ENCODE measurements around the gene WWOX.
A peak's percentile ranks its signal among the peaks of the same experiment; 100 is the strongest.

WWOX gene

DNA sequence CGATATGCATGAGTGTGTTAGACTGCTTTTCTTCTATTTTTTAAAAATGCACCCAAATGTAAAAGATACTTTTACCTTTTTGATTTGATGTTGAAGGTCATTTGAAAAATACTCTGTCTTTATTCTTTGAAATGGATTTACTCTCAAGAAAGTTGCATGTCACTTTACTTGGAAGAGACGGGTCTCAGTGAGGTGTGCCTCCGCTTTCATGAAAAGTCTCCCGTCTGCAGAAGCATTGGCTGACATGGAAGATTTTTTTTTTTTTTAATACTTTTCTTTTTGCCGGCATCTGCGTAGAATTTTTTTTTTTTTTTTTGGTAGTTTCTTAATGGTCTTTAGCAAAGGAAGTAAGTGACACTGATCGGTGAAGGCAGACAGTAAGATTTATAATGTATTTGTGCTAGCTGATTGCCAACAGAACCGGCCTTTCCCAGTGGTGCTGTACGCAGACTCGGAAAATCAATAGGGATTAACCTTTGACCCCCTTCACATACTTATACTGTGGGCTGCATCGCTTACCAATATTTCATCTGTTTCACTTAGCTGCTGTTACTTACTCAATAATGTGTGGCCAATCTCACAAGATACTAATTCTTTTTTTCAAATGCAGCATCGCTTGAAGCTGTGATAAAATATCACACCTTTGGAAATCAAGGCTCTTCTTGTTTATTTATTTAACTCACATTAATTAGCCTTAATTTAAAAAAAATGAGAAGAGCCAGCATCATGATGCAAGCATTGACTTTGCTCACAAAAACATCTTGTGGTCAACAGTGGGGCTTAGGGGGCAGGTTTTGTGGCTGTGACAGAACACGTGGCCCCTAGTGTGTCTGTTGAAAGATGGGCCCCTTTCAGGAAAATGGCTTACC is 383.9 kb downstream of the WWOX start:
- DNase-seq, result no peak

DNA sequence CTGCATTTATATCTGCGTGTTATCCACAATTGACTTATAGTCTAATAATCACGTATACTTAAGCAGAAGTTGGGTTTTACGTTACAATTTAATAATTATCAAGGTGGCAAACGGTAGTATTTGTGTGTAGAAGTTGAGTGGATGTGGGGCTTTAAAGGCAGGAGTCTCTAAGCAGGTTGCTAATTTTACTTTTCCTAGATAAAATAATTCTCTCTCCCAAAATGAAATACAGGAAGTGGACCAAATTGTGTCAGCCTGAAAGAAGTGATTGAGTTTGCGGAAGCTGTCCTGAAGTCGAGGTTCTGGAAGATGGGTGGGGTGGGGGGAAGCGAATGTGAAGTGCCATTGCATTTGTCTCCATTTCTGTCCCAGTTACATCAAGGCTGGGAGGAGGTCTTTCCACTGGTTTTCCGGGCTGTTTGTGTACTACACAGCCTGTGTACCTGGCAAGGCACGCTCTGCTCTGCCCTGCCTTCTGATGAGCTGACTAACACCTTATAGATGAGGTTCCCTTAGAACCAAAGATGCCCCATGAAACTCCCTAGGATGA is 385.1 kb downstream of the WWOX start:
- no peak for DNase-seq

DNA sequence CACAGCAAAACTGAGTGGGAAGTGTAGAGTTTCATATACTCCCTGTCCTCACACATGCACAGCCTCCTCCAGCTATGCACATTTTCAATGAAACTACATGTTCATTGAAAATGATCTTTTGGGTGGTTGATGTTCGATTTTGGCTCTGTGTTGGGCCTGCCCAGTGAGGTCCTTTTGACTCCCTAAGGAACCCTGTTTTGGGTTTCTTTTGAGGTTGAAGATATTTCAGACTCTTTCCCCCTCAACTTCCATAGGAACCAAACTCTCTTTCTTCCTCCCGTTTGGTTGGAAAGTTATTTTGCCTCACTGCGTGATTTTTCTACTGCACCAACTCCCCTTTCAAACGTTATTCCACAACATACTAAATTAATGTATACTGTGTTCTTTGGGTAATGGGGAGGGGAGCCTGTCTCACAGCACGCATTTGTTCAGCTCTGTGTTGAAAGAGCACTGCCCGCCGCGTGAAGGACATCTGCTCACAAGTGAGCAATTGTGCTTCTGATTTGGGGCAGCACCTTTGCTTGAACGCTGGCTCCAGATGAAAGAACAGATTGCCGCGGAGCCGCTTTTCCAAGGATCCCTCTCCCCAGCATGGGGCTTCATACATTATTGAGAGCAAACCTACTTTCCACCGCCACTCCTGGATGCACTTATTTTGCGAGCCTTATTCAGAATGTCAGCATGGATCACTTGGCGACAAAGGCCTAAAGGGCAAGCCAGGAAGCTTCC is 385.9 kb downstream of the WWOX start:
- DNase-seq, result no peak

DNA sequence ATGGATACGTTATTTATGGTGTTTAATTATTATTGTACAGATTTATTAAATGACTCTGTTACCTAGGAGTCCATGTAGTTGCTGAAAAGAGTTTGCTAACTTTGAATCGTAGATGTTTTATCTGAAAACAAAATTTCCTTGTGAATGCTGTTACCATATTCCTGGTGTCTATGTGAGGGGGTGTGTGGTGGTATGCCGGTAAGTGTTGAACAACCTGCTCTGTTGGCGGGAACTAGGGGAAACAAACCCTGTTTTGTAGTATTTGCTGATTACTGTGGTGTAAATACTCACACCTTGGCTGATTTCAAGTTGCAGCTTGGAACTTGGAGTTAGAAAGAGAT is 386.4 kb downstream of the WWOX start:
- DNase-seq, result no peak

DNA sequence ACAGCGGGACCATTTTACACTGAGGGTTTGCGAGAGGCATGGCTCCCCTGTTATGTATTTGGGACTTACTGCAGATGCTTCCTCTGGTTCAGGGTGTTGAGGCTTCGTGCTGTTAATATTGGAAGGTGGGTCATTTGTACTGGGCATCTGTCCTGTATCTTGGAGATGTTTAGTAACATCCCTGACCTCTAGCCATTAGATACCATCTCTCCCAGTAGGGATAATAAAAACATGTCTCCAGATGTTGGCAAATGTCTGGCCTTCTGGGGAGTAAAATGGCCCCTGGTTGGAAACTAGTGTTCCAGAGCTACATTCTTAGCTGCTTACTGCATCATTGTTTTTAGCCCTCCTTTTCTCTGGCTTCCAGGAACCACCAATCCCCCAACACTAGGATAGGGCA is 388.0 kb downstream of the WWOX start:
- no peak for DNase-seq

DNA sequence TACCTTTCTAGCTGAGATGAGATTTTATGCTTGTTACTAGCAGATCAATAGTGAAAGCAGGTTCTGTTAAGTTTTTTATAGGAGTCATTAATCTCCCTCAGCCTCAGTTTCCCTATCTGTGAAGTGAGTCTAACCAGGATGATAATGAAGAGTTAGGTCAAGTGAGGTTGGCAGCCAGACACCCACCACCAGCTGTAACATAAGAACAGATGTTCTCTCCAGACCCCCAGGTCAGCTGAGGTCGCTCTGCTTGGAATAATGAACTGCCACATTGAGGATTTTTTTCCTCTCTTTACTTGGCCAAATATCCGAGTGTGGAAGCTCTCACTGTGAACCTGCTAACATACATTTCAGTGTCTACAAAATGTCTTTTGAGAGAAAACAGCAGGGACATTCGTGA is 389.6 kb downstream of the WWOX start:
- DNase-seq, result no peak

DNA sequence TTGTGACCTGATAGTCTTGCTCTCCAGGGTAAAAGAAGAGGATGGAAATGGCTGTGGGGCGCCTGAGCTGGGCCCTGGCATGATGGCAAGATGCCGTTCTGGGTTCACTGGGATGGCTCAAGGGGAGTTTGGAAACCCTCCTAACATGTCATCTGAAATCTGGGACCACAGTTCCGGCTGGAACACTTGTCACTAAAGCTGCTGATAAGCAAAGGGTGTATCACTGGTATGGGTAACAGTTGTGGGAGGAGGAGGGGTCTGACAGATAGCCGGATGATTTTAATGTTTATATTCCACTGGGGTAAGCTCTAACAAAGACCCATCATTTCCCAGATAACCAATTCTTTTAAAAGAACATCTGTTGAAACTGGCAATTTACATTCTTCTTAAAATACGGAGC is 390.2 kb downstream of the WWOX start:
- no peak for DNase-seq

DNA sequence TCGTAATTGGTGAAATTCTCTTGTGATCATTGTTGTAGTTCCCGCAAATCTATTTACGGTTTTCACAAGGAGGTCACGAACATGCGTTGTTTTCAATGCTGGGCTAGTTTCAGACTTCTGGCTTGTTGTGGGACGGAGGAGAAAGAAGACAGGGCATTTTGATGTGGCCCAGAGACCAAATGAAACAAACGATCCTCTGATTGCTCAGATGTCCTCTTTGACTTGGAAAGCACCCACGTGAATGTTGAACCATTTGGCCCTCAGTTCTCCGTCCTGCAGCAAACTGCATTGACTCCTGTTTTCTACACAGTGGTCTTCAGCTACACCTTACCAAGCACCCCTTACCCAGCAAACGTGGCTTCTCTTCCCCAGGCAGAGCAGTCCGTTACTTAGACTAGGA is 391.0 kb downstream of the WWOX start:
- no peak for DNase-seq

DNA sequence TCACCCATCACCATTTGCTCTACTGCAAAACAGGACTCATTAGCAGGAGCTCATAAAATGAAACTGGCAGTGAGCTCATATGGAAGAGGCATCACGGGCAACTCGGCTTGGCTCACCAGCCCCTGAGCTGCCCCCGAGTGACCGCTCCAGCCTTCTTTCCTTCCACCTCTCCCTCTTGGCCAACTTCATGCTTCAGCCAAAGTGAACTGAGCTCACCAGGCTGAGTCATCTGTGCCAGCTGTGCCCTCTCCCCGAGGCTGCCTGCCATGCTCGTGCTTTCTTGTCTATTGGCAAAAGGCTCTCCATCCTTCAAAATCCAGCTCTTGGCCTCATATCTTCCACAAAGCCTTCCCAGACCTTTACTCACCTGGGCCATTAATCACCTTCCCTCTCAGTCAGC is 391.4 kb downstream of the WWOX start:
- DNase-seq, result no peak

DNA sequence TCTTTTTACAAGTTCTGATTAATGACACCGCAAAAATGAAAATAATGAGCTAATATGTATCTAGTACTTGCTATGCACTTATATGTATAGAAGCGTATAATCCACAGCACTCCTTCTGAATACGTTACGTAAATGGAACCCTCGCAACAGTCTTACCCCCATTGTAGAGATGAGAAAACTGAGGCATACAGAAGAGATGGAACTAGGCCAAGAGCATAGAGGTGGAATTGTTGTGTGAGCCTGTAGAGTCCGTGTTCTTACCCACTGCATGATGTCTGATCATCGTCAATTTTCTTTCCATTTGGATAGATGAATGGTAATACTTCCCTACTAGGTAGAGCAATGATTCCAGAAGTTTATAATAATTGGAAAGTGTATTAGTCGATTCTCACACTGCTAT is 394.1 kb downstream of the WWOX start:
- no peak for DNase-seq

DNA sequence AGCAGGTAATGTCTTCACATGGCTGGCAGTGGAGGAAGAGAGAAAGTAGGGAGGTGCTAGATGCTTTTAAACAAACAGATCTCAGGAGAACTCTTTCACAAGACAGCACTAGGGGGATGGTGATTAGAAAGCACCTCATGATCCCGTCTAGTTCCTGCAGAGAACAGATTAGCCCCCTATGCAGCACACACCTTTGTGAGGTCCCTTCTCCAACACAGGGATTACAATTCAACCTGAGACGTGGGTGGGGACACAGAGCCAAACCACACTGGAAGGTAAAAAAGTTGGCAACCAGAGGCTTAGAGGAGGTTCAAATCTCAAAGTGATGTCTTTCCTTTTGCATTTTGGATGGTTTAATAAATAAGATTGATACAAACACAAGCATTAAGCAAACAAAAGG is 394.7 kb downstream of the WWOX start:
- DNase-seq, result no peak

DNA sequence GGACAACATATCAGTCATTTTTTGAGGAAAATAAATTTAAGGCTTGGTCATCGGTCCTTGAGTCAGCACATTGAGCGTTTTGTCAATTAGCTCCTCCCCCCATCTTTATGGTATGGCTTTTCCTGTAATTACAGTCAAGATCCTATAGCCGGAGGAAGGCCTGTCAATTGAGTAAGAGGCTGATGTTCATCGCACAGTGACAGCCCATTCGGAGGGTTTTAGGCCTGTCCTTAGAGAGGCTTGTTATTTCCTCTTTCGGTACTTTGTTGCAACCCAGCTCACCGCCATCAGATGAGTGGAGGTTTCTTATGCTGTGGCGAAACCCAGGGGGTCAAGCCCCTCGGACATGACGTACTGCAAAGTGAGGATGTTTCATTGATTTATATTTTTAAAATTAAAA is 395.2 kb downstream of the WWOX start:
- DNase-seq, result no peak

DNA sequence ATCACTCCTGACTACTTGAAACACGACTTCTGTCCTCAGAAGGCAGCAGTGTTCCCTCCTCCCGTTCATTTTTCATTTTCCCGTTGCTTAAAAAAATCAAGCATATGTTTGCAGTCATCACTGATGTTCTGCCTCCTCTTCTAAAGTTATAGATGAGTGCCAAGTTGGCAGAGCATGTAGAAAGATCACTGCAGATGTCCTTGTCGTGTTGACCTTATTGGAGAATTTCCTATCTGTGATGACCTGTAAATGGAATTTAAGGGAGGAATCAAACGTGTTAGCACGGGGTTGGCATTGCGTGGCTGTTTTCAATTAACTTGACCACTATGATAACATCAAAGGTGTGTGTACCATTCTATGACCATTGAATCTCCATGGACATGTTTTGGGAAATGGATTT is 396.7 kb downstream of the WWOX start:
- no peak for DNase-seq

DNA sequence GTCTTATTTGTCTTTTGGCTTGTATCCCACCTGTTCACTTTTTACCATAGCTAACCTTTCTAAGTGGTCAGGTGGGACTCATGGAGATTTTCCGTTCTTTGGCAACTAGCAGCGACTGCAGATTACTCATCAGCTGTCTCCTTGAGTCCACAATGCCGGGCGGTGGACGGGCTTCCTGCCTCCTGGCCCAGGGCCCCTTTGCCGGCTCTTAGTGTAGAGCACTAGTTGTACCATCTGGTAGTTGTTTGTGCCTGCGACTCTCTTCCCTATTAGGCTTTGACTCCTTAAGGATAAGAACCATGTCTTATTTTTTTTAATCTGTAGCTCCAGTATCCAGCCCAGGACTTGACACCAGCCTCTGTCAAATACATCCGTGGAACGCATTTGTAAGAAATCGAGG is 399.9 kb downstream of the WWOX start:
- DNase-seq, result no peak

DNA sequence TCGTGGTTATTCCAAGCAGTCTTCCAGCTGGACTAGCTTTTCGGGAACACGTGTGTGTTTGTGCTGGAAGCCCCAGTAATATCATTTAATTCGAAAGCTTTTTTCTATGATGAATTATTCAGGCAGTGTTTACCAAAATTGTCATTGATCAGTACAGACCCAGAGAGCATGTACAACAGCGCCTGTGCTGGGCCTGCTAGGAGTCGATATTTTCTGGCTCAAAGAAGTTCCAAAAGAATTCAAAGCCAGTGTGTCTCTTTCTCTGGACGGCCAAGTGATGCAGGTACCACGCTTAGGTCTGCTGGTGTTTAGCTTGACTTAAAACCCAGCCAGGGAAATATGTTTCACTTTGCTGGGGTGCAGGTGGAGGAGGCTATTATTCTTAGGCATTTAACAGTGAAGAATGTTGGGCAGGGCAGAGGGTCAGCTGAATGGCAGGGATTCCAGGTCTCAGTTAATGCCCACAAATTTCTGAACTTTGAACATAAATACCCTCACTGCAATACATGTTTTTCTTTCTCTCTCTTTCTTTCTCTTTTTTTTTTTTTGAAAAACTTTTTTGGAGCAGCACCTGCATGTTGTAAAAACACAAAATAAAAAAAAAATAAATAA is 401.3 kb downstream of the WWOX start:
- no peak for DNase-seq

DNA sequence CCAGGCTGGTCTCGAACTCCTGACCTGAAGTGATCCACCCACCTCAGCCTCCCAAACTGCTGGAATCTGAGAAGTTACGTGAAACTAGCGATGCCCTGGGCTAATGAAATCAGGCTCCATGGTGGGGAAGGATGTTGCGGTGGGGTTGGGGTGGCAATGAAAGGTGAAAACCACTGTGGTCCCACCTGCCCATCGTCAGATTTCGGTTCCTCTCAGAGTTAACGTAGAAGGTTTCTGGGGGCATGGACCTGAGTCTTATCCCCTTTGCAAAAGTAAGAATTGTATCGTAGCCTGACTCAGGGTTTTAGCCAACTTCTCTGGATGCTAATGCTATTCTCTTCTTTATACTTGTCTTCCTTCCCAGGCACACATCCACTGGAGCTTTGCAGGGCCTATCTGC is 402.3 kb downstream of the WWOX start:
- DNase-seq, result no peak

DNA sequence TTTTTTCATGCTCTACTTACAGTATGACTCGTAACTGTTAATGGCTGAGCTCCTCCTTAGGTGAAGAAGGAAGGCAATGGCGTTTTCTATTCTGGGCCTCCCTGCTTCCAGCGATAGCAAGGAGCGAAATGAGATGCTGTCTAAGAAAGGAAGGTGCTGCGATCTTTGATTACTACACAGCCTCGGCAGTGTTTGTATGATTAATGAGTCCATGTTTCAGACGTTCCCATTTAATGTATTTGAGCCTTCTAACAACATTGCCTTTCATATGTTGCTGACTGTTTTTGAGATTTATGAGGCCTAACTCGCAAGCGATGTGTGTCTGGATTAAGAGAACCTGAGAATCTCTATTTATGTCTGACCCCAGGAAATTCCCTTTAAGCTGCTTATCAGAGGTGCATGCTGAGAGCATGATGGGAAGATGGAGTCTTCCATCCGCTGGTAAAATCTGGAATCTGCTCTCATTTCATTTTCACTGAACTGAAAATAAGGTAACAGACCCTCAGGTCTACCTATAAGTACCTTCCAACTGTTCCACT is 403.4 kb downstream of the WWOX start:
- DNase-seq, result no peak

DNA sequence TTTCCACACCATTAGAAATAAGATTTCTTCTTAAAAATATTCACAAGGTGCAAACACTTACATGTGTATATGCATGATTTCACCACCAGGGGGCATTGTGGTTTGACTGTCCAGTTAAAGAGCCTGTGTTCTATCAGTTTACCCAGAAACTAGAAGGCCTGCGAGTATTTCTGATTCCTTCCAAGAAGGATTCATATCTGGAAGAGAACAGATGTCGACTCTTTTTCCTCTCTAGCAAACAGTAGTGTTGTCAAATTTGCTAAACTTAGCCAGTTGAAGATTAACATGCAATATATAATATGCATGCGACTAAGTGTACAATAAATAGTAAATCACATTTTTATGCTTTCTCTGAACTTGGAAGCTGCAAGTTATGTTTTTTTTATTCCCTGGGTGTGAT is 404.1 kb downstream of the WWOX start:
- DNase-seq, result peak; percentile 64

DNA sequence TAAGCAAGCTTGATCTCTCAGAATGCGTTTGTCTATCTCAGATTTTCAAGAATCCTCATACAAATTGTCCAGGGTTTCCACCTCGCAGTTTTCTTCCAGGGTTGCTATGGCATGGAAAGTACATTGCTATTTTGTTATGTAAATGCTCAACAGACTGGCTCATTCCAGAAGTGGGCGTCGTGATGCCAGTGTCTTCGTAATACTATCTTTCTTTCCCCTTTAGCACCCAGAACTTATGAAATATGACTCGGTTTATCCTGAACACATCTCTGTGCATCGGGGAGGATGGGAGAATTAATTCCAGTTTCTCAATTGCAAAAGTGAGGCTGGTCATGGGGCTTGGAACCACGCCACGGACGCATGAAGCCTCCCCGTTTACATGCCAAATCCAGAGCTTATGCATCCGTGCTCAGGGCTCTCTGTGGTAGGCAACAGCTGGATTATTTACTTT is 405.0 kb downstream of the WWOX start:
- DNase-seq, result no peak

DNA sequence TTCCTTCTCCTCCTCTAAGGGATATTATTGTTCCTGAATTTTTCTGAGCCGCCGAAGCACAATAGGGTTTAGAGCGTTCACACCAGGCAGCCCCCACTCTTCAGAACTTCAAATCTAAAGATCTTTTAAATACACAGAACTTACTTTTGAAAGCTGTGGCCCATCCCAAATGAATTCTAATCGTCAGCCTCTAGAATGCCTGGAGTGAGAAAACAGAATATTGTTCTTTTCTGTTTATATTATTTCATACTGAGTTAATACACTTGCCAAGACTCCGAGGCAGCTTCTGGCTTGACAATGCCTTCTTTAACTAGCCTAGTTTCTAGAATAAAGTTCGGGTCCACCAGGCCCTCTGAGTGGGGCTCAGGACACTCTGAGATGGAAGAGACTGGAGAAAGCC is 405.6 kb downstream of the WWOX start:
- DNase-seq, result no peak

DNA sequence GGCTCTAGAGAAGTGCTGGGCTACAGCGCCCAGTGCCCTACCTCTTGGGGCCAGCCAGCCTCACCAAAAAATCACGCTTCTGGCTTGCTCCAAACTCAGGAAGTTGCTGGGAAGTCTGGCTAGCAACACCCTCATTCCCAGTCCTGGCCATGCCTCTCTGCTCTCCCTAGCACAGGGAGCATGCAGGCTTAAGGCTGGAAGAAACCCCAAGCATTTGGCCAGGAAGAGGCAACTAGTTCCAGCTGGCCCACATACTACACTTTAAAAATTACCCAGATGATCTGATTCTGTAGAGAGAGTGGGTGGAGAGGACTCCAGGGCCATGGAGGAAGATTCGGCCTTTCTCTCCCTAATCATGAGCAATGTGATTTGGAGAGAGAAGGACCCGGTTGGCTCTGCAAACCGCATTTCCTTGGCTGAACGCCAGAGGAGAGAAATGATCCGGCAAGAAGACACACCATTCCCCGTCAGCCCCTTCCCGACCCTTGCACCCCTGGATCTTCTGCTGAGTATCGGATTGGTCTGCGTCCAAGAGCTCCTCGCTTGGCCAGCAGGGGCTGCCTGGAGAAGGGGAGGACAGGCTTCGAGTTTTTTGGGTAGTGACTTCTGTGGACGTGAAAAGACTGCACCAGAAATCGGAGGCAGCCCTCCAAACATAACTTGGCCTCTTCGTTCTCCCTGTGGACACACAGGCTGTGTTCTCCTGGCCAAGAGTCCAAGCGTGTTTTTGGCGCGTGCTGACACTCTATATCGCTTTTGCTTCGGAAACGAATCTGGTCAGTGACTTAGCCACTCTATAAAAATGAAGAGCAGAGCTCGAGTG is 406.3 kb downstream of the WWOX start:
- DNase-seq, result no peak

DNA sequence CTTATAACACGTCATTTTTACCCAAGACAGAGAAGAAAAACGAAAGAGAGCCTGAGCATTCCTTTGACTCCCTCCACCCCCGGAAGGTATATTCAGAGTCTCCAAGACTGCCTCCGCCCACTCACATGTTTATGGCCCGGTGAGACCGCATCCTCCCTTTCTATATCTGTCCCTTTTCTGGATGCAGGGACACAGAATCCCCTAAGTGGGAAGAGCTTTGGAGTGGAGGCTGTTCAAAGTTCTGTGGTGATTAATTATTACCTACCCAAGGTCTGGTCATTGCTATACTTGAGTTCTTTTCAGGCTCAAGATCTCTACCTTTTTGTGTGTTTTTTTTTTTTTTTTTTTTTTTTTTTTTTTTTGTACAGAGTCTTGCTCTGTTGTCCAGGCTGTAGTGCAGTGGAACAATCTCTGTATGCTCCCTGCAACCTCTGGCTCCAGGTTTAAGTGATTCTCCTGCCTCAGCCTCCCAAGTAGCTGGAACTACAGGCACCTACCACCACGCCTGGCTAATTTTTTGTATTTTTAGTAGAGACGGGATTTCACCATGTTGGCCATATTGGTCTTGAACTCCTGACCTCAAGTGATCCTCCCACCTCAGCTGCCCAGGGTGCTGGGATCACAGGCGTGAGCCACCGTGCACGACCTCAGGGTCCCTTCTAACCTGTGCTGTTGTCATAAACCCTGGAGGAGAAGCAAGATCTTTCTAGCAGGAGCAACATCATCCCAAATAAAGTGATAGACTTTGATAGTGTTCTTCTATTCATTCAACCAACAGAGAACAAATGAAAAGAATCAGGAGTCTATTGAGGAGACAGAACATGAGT is 407.1 kb downstream of the WWOX start:
- no peak for DNase-seq
